Brain microvascular endothelial cell (primary cell): Measurements from ENCODE around the gene BAAT.
"Not testable (repeated sequence)": the region's sequence is repeated elsewhere in the genome, so short reads cannot be mapped to it uniquely, and the experiment has no call there.

Experiments used
- DNase-seq: peaks from one replicate; pipeline ENCODE4 v3.0.0-alpha.2; 2020
- H3K27ac ChIP-seq: fragments of 250-450 bp; sonication (Bioruptor Pico); 2 replicates; pipeline ENCODE4 v1.5.1; 2020; ENCODE audit warnings: mild to moderate bottlenecking, moderate library complexity
- H3K27me3 ChIP-seq: fragments of 250-450 bp; sonication (Bioruptor Pico); replicated peaks from 2 replicates; pipeline ENCODE4 v1.5.1; 2020; ENCODE audit warnings: mild to moderate bottlenecking
- H3K36me3 ChIP-seq: fragments of 250-450 bp; sonication (Bioruptor Pico); replicated peaks from 2 replicates; pipeline ENCODE4 v1.5.1; 2020; ENCODE audit warnings: mild to moderate bottlenecking
- H3K4me3 ChIP-seq: 2 replicates; pipeline ENCODE4 v1.5.1; 2011; ENCODE audit warnings: low read depth, mild to moderate bottlenecking, control low read depth, low read length, moderate library complexity
- in situ Hi-C: cut with HindIII; loops from 2 replicates; pipeline ENCODE4 v1.10.0; 2017; ENCODE audit warnings: low sequenced_read_pairs, low pct_ligation_motif_present
- TF ChIP-seq, protein P1 (sequence below): IDR thresholded peaks from 2 replicates; pipeline ENCODE4 v1.5.1; 2011; ENCODE audit warnings: low read depth, mild to moderate bottlenecking, moderate library complexity, low read length, control low read depth, inconsistent platforms; ENCODE audit errors: missing control alignments

Gene BAAT

GRCh38 chr9:101384873-101385536, at the start of gene BAAT:
TSS of gene BAAT (minus strand) at chr9:101385006. CDS start at chr9:101371404, 13,602 bp downstream.
- H3K27me3 ChIP-seq, H3K27ac ChIP-seq, H3K36me3 ChIP-seq, DNase-seq, H3K4me3 ChIP-seq, in situ Hi-C loops: not testable (repeated sequence)

- DNase-seq, result no peak
- H3K27ac ChIP-seq, result no peak overlapping the region
- in situ Hi-C loops, result no loop called here
- no peak overlapping the region for H3K4me3 ChIP-seq
- no peaks in the 10 kb centered on the region for H3K36me3 ChIP-seq
- no peaks in the 10 kb centered on the region for H3K27me3 ChIP-seq
- TF ChIP-seq, protein P1, sequence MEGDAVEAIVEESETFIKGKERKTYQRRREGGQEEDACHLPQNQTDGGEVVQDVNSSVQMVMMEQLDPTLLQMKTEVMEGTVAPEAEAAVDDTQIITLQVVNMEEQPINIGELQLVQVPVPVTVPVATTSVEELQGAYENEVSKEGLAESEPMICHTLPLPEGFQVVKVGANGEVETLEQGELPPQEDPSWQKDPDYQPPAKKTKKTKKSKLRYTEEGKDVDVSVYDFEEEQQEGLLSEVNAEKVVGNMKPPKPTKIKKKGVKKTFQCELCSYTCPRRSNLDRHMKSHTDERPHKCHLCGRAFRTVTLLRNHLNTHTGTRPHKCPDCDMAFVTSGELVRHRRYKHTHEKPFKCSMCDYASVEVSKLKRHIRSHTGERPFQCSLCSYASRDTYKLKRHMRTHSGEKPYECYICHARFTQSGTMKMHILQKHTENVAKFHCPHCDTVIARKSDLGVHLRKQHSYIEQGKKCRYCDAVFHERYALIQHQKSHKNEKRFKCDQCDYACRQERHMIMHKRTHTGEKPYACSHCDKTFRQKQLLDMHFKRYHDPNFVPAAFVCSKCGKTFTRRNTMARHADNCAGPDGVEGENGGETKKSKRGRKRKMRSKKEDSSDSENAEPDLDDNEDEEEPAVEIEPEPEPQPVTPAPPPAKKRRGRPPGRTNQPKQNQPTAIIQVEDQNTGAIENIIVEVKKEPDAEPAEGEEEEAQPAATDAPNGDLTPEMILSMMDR, result no peak
Measured at GRCh38 chr9:101433229-101433628, 48.4 kb upstream of the BAAT start.

DNA sequence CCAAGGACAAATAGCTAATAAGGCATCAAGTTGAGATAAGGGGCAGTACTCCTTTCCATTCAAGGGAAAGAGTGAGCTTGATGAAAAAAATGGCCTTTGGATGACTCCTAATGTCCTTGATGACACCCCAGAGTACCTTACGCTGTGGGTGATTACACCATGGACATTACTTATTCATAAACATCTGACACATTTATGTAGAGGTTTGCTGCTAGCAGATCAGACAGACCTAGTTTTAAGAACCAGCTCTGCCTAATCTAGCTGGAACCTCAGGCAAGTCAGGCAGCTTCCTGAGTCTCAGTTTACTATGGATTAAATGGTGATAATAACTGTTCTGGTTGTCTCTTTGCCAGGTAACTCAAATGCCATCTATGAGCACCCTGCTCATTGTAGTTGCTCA, 47.9 kb upstream of the BAAT start:
- TF ChIP-seq, protein P1, result no peak
- Histone ChIP-seq H3K36me3 (no peaks in the 10 kb centered on the region), H3K4me3 (no peak overlapping the region), H3K27me3 (no peaks in the 10 kb centered on the region), H3K27ac (no peak overlapping the region)
- in situ Hi-C loops, result no loop called here
- DNase-seq, result no peak

DNA sequence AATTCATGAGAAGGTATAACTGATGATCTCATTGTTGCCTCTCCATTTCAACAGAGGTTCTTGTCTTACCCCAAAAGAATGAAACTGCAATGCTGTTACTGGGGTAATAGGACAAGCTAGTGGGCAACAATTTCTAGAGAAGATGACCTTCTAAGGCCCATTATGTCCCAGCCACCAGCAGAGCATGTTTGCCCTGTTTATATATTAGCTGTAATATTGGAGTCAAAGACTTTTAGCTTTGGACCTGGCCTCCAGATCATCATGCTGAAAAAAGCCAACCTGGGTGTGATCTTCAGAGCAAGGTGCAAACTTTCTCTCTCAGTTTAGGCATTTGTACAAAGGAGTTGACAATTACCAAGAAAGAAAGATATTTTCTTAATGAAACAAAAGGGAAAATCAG, 47.4 kb upstream of the BAAT start:
- Histone ChIP-seq H3K27ac (no peak overlapping the region), H3K4me3 (no peak overlapping the region), H3K36me3 (no peaks in the 10 kb centered on the region), H3K27me3 (no peaks in the 10 kb centered on the region)
- TF ChIP-seq, protein P1, result no peak
- in situ Hi-C loops, result no loop called here
- DNase-seq, result no peak

DNA sequence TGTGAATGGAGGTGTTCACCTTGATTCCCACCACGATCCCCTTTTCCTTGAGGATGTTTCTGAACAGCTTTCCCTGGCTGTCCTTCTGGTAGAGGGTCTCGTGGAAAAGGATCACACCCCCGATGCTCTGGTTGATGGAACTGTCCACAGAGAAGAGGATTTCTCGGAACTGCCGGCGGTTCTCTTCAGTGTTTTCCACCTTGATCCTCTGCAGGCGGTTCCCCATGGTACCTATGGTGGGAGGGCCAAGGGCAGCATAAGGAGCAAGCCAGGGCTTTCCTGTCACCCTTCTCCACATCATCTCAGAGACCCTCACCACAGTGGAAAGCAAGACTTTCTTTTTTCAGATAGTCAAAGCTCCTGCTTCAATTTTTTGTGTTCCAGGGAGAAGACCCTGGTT, 44.9 kb upstream of the BAAT start:
- H3K27ac ChIP-seq, result no peak overlapping the region
- no peak overlapping the region for H3K4me3 ChIP-seq
- in situ Hi-C loops, result no loop called here
- H3K36me3 ChIP-seq, result no peaks in the 10 kb centered on the region
- no peak for DNase-seq
- no peaks in the 10 kb centered on the region for H3K27me3 ChIP-seq
- TF ChIP-seq, protein P1, result no peak

DNA sequence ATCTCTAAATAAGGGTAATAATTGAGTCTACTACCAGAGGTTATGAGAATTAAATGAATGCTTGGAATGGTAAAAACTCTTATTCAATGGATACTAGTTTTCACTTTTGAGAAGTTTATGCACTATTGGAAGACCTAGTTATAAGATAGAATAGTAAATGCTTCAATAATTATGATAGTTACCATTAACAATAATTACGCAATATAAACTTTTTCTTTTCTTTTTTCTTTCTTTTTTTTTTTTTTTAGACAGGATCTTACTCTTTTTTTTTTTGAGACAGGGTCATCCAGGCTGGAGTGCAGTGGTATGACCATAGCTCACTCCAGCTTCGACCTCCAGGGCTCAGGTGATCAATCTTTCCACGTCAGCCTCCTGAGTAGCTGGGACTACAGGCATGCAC, 44.1 kb upstream of the BAAT start:
- H3K27ac ChIP-seq, result no peak overlapping the region
- no peak for DNase-seq
- H3K36me3 ChIP-seq, result no peaks in the 10 kb centered on the region
- H3K27me3 ChIP-seq, result no peaks in the 10 kb centered on the region
- TF ChIP-seq, protein P1, result no peak
- in situ Hi-C loops, result no loop called here
- H3K4me3 ChIP-seq, result no peak overlapping the region
